Activated CD4-positive, alpha-beta T cell treated with anti-CD3 and anti-CD28 coated beads for 36 hours (primary cell): ENCODE data around the gene CDKN2AIP. TPM values are rescaled to one million over a fixed set of nuclear protein-coding genes. Genes with fewer than 3 reads are reported as not detected.

Experiments
- ATAC-seq: fragments of 200-7000 bp; cut with Tn5 transposase; one replicate; pipeline ENCODE4 v1.10.0; 2021; ENCODE audit warnings: mild to moderate bottlenecking, moderate library complexity
- CTCF ChIA-PET: fragments of 350-600 bp; sonication (Branson Sonifier 250); formaldehyde crosslinking; loops from one replicate; lab custom pipeline; 2021; ENCODE audit warnings: antibody characterized with exemption; lab: Charles Lee
- POLR2A ChIA-PET: fragments of 350-600 bp; sonication (Branson Sonifier 250); formaldehyde crosslinking; loops from one replicate; lab custom pipeline; 2021; ENCODE audit warnings: antibody characterized with exemption, inconsistent platforms; lab: Charles Lee
- DNase-seq: peaks from one replicate; pipeline ENCODE4 v3.0.0-alpha.2; 2020
- H3K27ac Mint-ChIP-seq: one replicate; pipeline ENCODE4 v1.8.0; 2021; ENCODE audit warnings: mixed read lengths
- H3K27me3 Mint-ChIP-seq: one replicate; pipeline ENCODE4 v1.8.0; 2021; ENCODE audit warnings: mixed read lengths
- H3K36me3 Mint-ChIP-seq: one replicate; pipeline ENCODE4 v1.8.0; 2021; ENCODE audit warnings: low read depth, mixed read lengths
- H3K4me1 Mint-ChIP-seq: one replicate; pipeline ENCODE4 v1.8.0; 2021; ENCODE audit warnings: mixed read lengths
- H3K4me3 Mint-ChIP-seq: one replicate; pipeline ENCODE4 v1.8.0; 2021; ENCODE audit warnings: mild to moderate bottlenecking, moderate library complexity, mixed read lengths
- H3K9me3 Mint-ChIP-seq: one replicate; pipeline ENCODE4 v1.8.0; 2021; ENCODE audit warnings: low read depth, mixed read lengths
- intact Hi-C, 2 experiments: fragments of 100-400 bp; cut with DNase I in 1 of 2; cut with micrococcal nuclease in 1 of 2; formaldehyde crosslinking; loops; one replicate each; pipeline versions ENCODE4 v1.14.2 to v1.15.1; 2022 to 2024; cut with DNase I, micrococcal nuclease
- total RNA-seq, 2 experiments: library from RNA; stranded (reverse); gene quantifications; one replicate each; pipeline ENCODE4 v1.2.3, GENCODE V29; 2021

The CDKN2AIP gene
- total RNA-seq, 2 experiments from 2014 or later, result 19.4 to 22.8 TPM

GRCh38 chr4:183402771-183403170 lies 41.7 kb upstream of the CDKN2AIP start:
- H3K27ac Mint-ChIP-seq, result no peak overlapping the region
- peaks cover 5% of the 10 kb centered on the region for H3K27me3 Mint-ChIP-seq
- ChIA-PET CTCF (interaction anchor here (0.7 to 1.6 kb wide), 2 partner anchors 41 to 110 kb away, joined by 3 read pairs; no protein-coding TSS in a partner anchor), POLR2A (interaction anchor here (0.6 kb wide), 1 partner anchor 485 kb away, joined by 3 read pairs; no protein-coding TSS in a partner anchor)
- H3K36me3 Mint-ChIP-seq, result no peaks in the 10 kb centered on the region
- peaks cover 24% of the 10 kb centered on the region for H3K4me1 Mint-ChIP-seq
- peak; percentile 34 for DNase-seq
- H3K4me3 Mint-ChIP-seq, result no peak overlapping the region
- no peak for ATAC-seq
- no peaks in the 10 kb centered on the region for H3K9me3 Mint-ChIP-seq
- intact Hi-C loops, result loop anchor here in 1 of 2 experiments (10.0 kb wide), 2 partner anchors 138 to 328 kb away; no protein-coding TSS in a partner anchor

DNA sequence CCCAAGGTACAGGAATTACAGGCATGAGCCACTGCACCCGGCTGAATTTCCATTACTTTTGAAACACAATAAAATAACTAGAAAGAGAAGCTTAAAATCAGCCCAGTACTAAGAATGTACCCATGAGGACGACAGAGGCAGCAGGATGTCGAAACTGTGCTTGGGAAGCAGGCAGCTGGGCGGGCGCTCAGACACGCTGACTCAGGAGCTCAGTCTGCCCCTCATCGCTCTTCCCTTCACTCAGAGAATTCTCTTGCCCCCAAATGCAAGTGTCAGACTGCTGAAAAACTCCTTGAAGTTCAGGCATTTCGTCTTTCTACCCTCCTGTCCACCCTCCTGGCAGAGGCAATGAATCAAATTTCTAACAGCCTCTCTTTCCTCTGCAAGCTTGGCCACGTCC lies 41.0 kb upstream of the CDKN2AIP start:
- Mint-ChIP-seq H3K27ac (no peak overlapping the region), H3K4me3 (no peak overlapping the region), H3K27me3 (peaks cover 5% of the 10 kb centered on the region), H3K36me3 (no peaks in the 10 kb centered on the region), H3K9me3 (no peaks in the 10 kb centered on the region), H3K4me1 (peaks cover 22% of the 10 kb centered on the region)
- ChIA-PET CTCF (interaction anchor here (0.5 to 1.6 kb wide), 5 partner anchors 8 to 474 kb away, joined by 3 to 4 read pairs (median 3); no protein-coding TSS in a partner anchor), POLR2A (no interaction called here)
- ATAC-seq (no peak), DNase-seq (no peak)
- intact Hi-C loops, result loop anchor here in 1 of 2 experiments (10.0 kb wide), 2 partner anchors 139 to 329 kb away; no protein-coding TSS in a partner anchor

- H3K4me3 Mint-ChIP-seq, result no peak overlapping the region
- intact Hi-C loops, result loop anchor here in 1 of 2 experiments (10.0 kb wide), 2 partner anchors 139 to 329 kb away; no protein-coding TSS in a partner anchor
- H3K27me3 Mint-ChIP-seq, result peaks cover 5% of the 10 kb centered on the region
- ChIA-PET CTCF (interaction anchor here (0.5 to 1.6 kb wide), 5 partner anchors 8 to 475 kb away, joined by 3 to 4 read pairs (median 3); no protein-coding TSS in a partner anchor), POLR2A (no interaction called here)
- H3K4me1 Mint-ChIP-seq, result peaks cover 19% of the 10 kb centered on the region
- ATAC-seq (no peak), DNase-seq (no peak)
- no peaks in the 10 kb centered on the region for H3K36me3 Mint-ChIP-seq
- no peak overlapping the region for H3K27ac Mint-ChIP-seq
- H3K9me3 Mint-ChIP-seq, result no peaks in the 10 kb centered on the region
Measured at GRCh38 chr4:183403961-183404360, 40.5 kb upstream of the CDKN2AIP start.

DNA sequence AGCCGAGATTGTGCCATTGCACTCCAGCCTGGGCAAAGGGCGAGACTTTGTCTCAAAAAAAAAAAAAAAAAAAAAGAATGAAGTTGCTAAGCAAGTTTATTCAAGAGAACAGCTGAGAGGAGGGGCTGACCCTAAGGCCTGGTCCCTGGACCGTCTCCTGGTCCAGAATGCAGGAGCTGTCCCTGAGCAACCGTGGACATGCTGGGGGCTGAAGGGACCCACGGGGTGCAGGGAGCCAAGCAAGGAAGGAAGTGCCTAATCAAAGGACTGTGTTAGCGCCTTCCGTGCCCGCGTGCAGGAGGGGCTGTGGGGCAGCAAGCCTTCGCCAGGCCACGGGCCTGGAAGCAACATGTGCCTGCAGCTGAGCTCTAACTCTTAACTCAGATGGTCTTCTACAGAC lies 39.1 kb upstream of the CDKN2AIP start:
- Mint-ChIP-seq H3K27me3 (peaks cover 3% of the 10 kb centered on the region), H3K4me3 (peak overlapping the region; percentile 17), H3K27ac (peak overlapping the region; percentile 31), H3K4me1 (peaks cover 18% of the 10 kb centered on the region), H3K9me3 (no peaks in the 10 kb centered on the region), H3K36me3 (no peaks in the 10 kb centered on the region)
- POLR2A ChIA-PET, result no interaction called here
- DNase-seq (no peak), ATAC-seq (no peak)
- CTCF ChIA-PET, result interaction anchor here (0.7 kb wide), 1 partner anchor 316 kb away, joined by 5 read pairs; no protein-coding TSS in a partner anchor
- intact Hi-C loops, result loop anchor here in 1 of 2 experiments (10.0 kb wide), 2 partner anchors 141 to 331 kb away; no protein-coding TSS in a partner anchor

DNA sequence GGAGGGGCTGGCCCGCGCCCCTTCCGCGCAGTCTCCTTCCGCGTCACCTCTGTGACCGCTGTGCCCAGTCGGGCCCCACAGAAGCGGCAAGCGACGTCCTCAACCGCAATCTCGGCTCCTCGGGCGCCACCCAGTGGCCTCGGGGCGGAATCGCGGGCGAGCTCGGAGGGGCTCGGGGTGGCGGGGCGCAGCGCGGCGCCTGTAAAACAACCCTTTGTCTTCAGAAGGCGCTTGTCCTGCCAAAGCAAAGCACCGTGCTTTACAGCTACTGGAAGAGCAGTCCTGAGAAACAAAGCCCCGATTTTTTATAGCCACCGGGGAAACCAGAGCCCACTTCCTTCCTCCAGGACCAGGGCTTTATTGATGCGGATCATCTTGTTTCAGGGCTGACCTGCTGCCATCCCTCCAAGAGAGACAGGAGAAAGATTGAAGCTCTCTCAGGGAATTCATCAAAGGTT lies 37.3 kb upstream of the CDKN2AIP start:
- H3K27ac Mint-ChIP-seq, result peak overlapping the region; percentile 88
- H3K4me3 Mint-ChIP-seq, result peak overlapping the region; percentile 78
- ATAC-seq (peak; percentile 98), DNase-seq (peak; percentile 95)
- no peaks in the 10 kb centered on the region for H3K36me3 Mint-ChIP-seq
- POLR2A ChIA-PET, result interaction anchor here (0.5 to 0.6 kb wide), 2 partner anchors 45 to 1681 kb away, joined by 3 read pairs; no protein-coding TSS in a partner anchor
- no peaks in the 10 kb centered on the region for H3K27me3 Mint-ChIP-seq
- intact Hi-C loops, result loop anchor here (1.0 to 10.0 kb wide), 10 partner anchors 9 to 334 kb away; partner anchors contain the start of gene CDKN2AIP (in 2 of the 2)
- CTCF ChIA-PET, result interaction anchor here (0.6 to 1.5 kb wide), 18 partner anchors 9 to 333 kb away, joined by 3 to 8 read pairs (median 4); no protein-coding TSS in a partner anchor
- peaks cover 18% of the 10 kb centered on the region for H3K4me1 Mint-ChIP-seq
- no peaks in the 10 kb centered on the region for H3K9me3 Mint-ChIP-seq

- no peaks in the 10 kb centered on the region for H3K27me3 Mint-ChIP-seq
- ATAC-seq (no peak), DNase-seq (no peak)
- no peaks in the 10 kb centered on the region for H3K9me3 Mint-ChIP-seq
- peak overlapping the region; percentile 78 for H3K4me3 Mint-ChIP-seq
- intact Hi-C loops, result loop anchor here (1.0 to 10.0 kb wide), 10 partner anchors 10 to 335 kb away; partner anchors contain the start of gene CDKN2AIP (in 2 of the 2)
- ChIA-PET CTCF (interaction anchor here (0.6 to 1.5 kb wide), 19 partner anchors 9 to 334 kb away, joined by 3 to 8 read pairs (median 4); no protein-coding TSS in a partner anchor), POLR2A (no interaction called here)
- peak overlapping the region; percentile 88 for H3K27ac Mint-ChIP-seq
- H3K36me3 Mint-ChIP-seq, result no peaks in the 10 kb centered on the region
- peaks cover 12% of the 10 kb centered on the region for H3K4me1 Mint-ChIP-seq
Measured at GRCh38 chr4:183407635-183408464, 36.6 kb upstream of the CDKN2AIP start.

- CTCF ChIA-PET, result interaction anchor here (1.4 kb wide), 1 partner anchor 22 kb away, joined by 6 read pairs; no protein-coding TSS in a partner anchor
Measured at GRCh38 chr4:183408796-183409195, 35.6 kb upstream of the CDKN2AIP start.

GRCh38 chr4:183409483-183409882 lies 35.0 kb upstream of the CDKN2AIP start:
- intact Hi-C loops, result loop anchor here in 1 of 2 experiments (10.0 kb wide), 2 partner anchors 145 to 335 kb away; no protein-coding TSS in a partner anchor
- H3K27me3 Mint-ChIP-seq, result no peaks in the 10 kb centered on the region
- H3K9me3 Mint-ChIP-seq, result no peaks in the 10 kb centered on the region
- no peak for DNase-seq
- H3K36me3 Mint-ChIP-seq, result no peaks in the 10 kb centered on the region
- ChIA-PET POLR2A (no interaction called here), CTCF (interaction anchor here (1.1 to 1.4 kb wide), 2 partner anchors 21 to 195 kb away, joined by 3 to 6 read pairs; no protein-coding TSS in a partner anchor)
- H3K4me1 Mint-ChIP-seq, result peaks cover 7% of the 10 kb centered on the region
- no peak for ATAC-seq
- H3K4me3 Mint-ChIP-seq, result no peak overlapping the region
- H3K27ac Mint-ChIP-seq, result no peak overlapping the region

More at GRCh38 chr4:183408796-183409195, 35.6 kb upstream of the CDKN2AIP start:
- H3K9me3 Mint-ChIP-seq, result no peaks in the 10 kb centered on the region
- POLR2A ChIA-PET, result no interaction called here
- H3K4me1 Mint-ChIP-seq, result peaks cover 7% of the 10 kb centered on the region
- H3K36me3 Mint-ChIP-seq, result no peaks in the 10 kb centered on the region
- H3K4me3 Mint-ChIP-seq, result no peak overlapping the region
- no peak for ATAC-seq
- intact Hi-C loops, result loop anchor here in 1 of 2 experiments (10.0 kb wide), 2 partner anchors 144 to 334 kb away; no protein-coding TSS in a partner anchor
- DNase-seq, result no peak
- H3K27ac Mint-ChIP-seq, result no peak overlapping the region
- H3K27me3 Mint-ChIP-seq, result no peaks in the 10 kb centered on the region

- ChIA-PET CTCF (interaction anchor here (0.7 to 1.1 kb wide), 3 partner anchors 43 to 807 kb away, joined by 3 to 4 read pairs (median 3); no protein-coding TSS in a partner anchor), POLR2A (no interaction called here)
- Mint-ChIP-seq H3K4me1 (peaks cover 7% of the 10 kb centered on the region), H3K4me3 (no peak overlapping the region), H3K27ac (no peak overlapping the region), H3K36me3 (no peaks in the 10 kb centered on the region), H3K9me3 (no peaks in the 10 kb centered on the region), H3K27me3 (no peaks in the 10 kb centered on the region)
- intact Hi-C loops, result loop anchor here in 1 of 2 experiments (10.0 kb wide), 2 partner anchors 145 to 335 kb away; no protein-coding TSS in a partner anchor
- no peak for ATAC-seq
- DNase-seq, result no peak
Measured at GRCh38 chr4:183409934-183410333, 34.5 kb upstream of the CDKN2AIP start.

GRCh38 chr4:183411291-183411861 lies 33.1 kb upstream of the CDKN2AIP start:
- ChIA-PET POLR2A (no interaction called here), CTCF (interaction anchor here (1.3 kb wide), 1 partner anchor 10 kb away, joined by 3 read pairs; no protein-coding TSS in a partner anchor)
- no peak overlapping the region for H3K27ac Mint-ChIP-seq
- H3K27me3 Mint-ChIP-seq, result no peaks in the 10 kb centered on the region
- no peak for DNase-seq
- H3K4me1 Mint-ChIP-seq, result peaks cover 5% of the 10 kb centered on the region
- no peak for ATAC-seq
- intact Hi-C loops, result no loop called here
- H3K4me3 Mint-ChIP-seq, result no peak overlapping the region
- no peaks in the 10 kb centered on the region for H3K36me3 Mint-ChIP-seq
- H3K9me3 Mint-ChIP-seq, result no peaks in the 10 kb centered on the region
